ENCODE results near the gene MRPL4. TPM values are rescaled to one million over a fixed set of nuclear protein-coding genes. Genes with fewer than 3 reads are reported as not detected.

Gene MRPL4
- total and polyA plus RNA-seq, 2 of the 13 experiments (the other 11 are each of a cell fraction or from before 2014, with no cell fraction given), result 40.6 to 42.5 TPM

DNA sequence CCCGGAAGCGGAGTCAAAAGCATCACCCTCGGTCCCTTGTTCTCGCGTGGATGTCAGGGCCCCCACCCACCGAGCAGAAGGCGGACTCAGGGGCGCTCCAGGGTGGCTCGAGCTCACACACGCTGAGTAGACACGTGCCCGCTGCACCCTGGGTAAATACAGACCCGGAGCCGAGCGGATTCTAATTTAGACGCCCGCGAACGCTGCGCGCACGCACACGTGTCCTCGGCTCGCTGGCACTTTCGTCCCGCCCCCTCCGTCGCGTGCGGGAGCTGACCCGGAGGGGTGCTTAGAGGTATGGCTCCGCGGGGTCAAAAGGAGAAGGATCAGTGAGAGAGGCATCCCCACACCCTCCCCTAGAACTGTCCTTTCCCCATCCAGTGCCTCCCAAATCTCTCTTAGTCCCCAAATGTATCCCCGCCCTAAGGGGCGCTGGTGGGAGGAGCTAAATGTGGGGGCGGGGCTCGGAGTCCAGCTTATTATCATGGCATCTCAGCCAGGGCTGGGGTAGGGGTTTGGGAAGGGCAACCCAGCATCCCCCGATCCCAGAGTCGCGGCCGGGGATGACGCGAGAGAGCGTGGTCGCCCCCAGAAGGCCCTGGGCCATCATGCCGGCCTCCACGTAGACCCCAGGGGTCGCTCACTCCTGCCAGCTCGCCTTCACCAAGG is 37.3 kb downstream of the MRPL4 start (continued):
- TF ChIP-seq, protein P1, sequence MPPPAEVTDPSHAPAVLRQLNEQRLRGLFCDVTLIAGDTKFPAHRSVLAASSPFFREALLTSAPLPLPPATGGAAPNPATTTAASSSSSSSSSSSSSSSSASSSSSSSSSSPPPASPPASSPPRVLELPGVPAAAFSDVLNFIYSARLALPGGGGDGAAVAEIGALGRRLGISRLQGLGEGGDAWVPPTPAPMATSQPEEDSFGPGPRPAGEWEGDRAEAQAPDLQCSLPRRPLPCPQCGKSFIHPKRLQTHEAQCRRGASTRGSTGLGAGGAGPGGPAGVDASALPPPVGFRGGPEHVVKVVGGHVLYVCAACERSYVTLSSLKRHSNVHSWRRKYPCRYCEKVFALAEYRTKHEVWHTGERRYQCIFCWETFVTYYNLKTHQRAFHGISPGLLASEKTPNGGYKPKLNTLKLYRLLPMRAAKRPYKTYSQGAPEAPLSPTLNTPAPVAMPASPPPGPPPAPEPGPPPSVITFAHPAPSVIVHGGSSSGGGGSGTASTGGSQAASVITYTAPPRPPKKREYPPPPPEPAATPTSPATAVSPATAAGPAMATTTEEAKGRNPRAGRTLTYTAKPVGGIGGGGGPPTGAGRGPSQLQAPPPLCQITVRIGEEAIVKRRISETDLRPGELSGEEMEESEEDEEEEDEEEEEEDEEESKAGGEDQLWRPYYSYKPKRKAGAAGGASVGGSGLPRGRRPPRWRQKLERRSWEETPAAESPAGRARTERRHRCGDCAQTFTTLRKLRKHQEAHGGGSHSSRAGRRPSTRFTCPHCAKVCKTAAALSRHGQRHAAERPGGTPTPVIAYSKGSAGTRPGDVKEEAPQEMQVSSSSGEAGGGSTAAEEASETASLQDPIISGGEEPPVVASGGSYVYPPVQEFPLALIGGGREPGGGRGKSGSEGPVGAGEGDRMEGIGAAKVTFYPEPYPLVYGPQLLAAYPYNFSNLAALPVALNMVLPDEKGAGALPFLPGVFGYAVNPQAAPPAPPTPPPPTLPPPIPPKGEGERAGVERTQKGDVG (CRISPR knock-in tag; IDR thresholded peaks at IDR 0.05; ENCODE audit: borderline replicate concordance), result peak; percentile 65; the same call in 1 of the 2 replicates
- TF ChIP-seq FOXM1 (CRISPR knock-in tag; IDR thresholded peaks at IDR 0.05), result no peak
- 0 out of 2 replicates have a peak, but pooled peaks have one; percentile 51 for TF ChIP-seq REXO4 (CRISPR knock-in tag; IDR thresholded peaks at IDR 0.05; ENCODE audit: borderline replicate concordance)
- TF ChIP-seq, protein P2, sequence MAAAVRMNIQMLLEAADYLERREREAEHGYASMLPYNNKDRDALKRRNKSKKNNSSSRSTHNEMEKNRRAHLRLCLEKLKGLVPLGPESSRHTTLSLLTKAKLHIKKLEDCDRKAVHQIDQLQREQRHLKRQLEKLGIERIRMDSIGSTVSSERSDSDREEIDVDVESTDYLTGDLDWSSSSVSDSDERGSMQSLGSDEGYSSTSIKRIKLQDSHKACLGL (CRISPR knock-in tag; IDR thresholded peaks at IDR 0.05), result peak; percentile 72; the same call in 1 of the 2 replicates
- peak; percentile 35; the same call in 1 of the 2 replicates for TF ChIP-seq ZBTB38 (CRISPR knock-in tag; IDR thresholded peaks at IDR 0.05)
- TF ChIP-seq KLF13 (CRISPR knock-in tag; IDR thresholded peaks at IDR 0.05), result no peak
- TF ChIP-seq ISX (CRISPR knock-in tag; conservative IDR thresholded peaks at IDR 0.05), result no peak
- no peak for TF ChIP-seq FOSL1 (CRISPR knock-in tag; IDR thresholded peaks at IDR 0.05; ENCODE audit: borderline replicate concordance)
- TF ChIP-seq, protein P3, sequence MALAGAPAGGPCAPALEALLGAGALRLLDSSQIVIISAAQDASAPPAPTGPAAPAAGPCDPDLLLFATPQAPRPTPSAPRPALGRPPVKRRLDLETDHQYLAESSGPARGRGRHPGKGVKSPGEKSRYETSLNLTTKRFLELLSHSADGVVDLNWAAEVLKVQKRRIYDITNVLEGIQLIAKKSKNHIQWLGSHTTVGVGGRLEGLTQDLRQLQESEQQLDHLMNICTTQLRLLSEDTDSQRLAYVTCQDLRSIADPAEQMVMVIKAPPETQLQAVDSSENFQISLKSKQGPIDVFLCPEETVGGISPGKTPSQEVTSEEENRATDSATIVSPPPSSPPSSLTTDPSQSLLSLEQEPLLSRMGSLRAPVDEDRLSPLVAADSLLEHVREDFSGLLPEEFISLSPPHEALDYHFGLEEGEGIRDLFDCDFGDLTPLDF (CRISPR knock-in tag; IDR thresholded peaks at IDR 0.05), result no peak
- no peak for TF ChIP-seq POLR2AphosphoS5 (IDR thresholded peaks at IDR 0.05; ENCODE audit: low read depth, low read length)
- TF ChIP-seq, protein P4, sequence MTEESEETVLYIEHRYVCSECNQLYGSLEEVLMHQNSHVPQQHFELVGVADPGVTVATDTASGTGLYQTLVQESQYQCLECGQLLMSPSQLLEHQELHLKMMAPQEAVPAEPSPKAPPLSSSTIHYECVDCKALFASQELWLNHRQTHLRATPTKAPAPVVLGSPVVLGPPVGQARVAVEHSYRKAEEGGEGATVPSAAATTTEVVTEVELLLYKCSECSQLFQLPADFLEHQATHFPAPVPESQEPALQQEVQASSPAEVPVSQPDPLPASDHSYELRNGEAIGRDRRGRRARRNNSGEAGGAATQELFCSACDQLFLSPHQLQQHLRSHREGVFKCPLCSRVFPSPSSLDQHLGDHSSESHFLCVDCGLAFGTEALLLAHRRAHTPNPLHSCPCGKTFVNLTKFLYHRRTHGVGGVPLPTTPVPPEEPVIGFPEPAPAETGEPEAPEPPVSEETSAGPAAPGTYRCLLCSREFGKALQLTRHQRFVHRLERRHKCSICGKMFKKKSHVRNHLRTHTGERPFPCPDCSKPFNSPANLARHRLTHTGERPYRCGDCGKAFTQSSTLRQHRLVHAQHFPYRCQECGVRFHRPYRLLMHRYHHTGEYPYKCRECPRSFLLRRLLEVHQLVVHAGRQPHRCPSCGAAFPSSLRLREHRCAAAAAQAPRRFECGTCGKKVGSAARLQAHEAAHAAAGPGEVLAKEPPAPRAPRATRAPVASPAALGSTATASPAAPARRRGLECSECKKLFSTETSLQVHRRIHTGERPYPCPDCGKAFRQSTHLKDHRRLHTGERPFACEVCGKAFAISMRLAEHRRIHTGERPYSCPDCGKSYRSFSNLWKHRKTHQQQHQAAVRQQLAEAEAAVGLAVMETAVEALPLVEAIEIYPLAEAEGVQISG (CRISPR knock-in tag; IDR thresholded peaks at IDR 0.05), result peak; percentile 37; the same call in 1 of the 2 replicates
- peak; percentile 30; the same call in 1 of the 2 replicates for TF ChIP-seq ZNF441 (CRISPR knock-in tag; IDR thresholded peaks at IDR 0.05; ENCODE audit: borderline replicate concordance)
- TF ChIP-seq, protein P5, sequence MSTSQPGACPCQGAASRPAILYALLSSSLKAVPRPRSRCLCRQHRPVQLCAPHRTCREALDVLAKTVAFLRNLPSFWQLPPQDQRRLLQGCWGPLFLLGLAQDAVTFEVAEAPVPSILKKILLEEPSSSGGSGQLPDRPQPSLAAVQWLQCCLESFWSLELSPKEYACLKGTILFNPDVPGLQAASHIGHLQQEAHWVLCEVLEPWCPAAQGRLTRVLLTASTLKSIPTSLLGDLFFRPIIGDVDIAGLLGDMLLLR (CRISPR knock-in tag; IDR thresholded peaks at IDR 0.05), result peak; percentile 87; the same call in 1 of the 2 replicates
- no peak for TF ChIP-seq BRCA1 (CRISPR knock-in tag; IDR thresholded peaks at IDR 0.05)
- TF ChIP-seq, protein P6, sequence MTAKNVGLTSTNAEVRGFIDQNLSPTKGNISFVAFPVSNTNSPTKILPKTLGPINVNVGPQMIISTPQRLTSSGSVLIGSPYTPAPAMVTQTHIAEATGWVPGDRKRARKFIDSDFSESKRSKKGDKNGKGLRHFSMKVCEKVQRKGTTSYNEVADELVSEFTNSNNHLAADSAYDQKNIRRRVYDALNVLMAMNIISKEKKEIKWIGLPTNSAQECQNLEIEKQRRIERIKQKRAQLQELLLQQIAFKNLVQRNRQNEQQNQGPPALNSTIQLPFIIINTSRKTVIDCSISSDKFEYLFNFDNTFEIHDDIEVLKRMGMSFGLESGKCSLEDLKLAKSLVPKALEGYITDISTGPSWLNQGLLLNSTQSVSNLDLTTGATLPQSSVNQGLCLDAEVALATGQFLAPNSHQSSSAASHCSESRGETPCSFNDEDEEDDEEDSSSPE (CRISPR knock-in tag; IDR thresholded peaks at IDR 0.05), result no peak
- no peak for TF ChIP-seq NR2F1 (CRISPR knock-in tag; IDR thresholded peaks at IDR 0.05)
- TF ChIP-seq, protein P7, sequence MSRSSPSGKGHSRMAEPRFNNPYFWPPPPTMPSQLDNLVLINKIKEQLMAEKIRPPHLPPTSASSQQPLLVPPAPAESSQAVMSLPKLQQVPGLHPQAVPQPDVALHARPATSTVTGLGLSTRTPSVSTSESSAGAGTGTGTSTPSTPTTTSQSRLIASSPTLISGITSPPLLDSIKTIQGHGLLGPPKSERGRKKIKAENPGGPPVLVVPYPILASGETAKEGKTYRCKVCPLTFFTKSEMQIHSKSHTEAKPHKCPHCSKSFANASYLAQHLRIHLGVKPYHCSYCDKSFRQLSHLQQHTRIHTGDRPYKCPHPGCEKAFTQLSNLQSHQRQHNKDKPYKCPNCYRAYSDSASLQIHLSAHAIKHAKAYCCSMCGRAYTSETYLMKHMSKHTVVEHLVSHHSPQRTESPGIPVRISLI (CRISPR knock-in tag; IDR thresholded peaks at IDR 0.05; ENCODE audit: borderline replicate concordance), result no peak
- TF ChIP-seq GTF2F1 (IDR thresholded peaks at IDR 0.05; ENCODE audit: low read length), result no peak

Data from HepG2 (cell line).